SK-N-SH (cell line): ENCODE results near the gene VIPR2. TPM values are rescaled to one million over a fixed set of nuclear protein-coding genes. Genes with fewer than 3 reads are reported as not detected.
A peak's percentile ranks its signal among the peaks of the same experiment; 100 is the strongest.

Experiments used
- CTCF ChIA-PET: fragments of 300-600, 350-600 bp; formaldehyde crosslinking; extraction: SDS; loops from one replicate; lab custom pipeline; 2021; lab: Yijun Ruan, JAX
- POLR2A ChIA-PET: fragments of 350-600 bp; sonication (Branson Sonifier 250); formaldehyde crosslinking; extraction: SDS; loops from one replicate; lab custom pipeline; 2020; ENCODE audit warnings: antibody characterized with exemption, inconsistent platforms; lab: Yijun Ruan, JAX
- DNase-seq: peaks from one replicate; pipeline ENCODE4 v3.0.0; 2012
- H2AFZ ChIP-seq: fragments of 200-600 bp; sonication (generic); 2 replicates; pipeline ENCODE4 v1.8.1; 2016; ENCODE audit warnings: antibody characterized with exemption, mild to moderate bottlenecking, low read depth
- H3F3A ChIP-seq: fragments of 200-600 bp; sonication (generic); replicated peaks from 2 replicates; pipeline ENCODE3; 2016; ENCODE audit warnings: antibody characterized with exemption, mild to moderate bottlenecking; ENCODE audit not compliant: insufficient read depth
- H3K27ac ChIP-seq, 2 experiments: fragments of 200-500 bp in 1 of 2; fragments of 200-600 bp in 1 of 2; sonication (Bioruptor generic) in 1 of 2; sonication (generic), shearing (Covaris generic) in 1 of 2; 2 replicates each; pipeline versions ENCODE4 v1.5.1 to v1.6.1; 2014 to 2016; ENCODE audit warnings: low read depth in 2 of 2, inconsistent platforms in 1 of 2, low read length in 1 of 2, mild to moderate bottlenecking in 1 of 2, mixed read lengths in 1 of 2
- H3K27me3 ChIP-seq: fragments of 200-600 bp; sonication (generic), shearing (Covaris generic); 2 replicates; pipeline ENCODE4 v1.6.1; 2016; ENCODE audit warnings: mixed run types; ENCODE audit not compliant: insufficient read depth
- H3K36me3 ChIP-seq, 2 experiments: fragments of 200-500 bp in 1 of 2; fragments of 200-600 bp in 1 of 2; sonication (Bioruptor generic) in 1 of 2; sonication (generic) in 1 of 2; replicated peaks in 1 of 2; 2 replicates each; pipeline versions ENCODE3 to v1.5.1; 2014 to 2016; ENCODE audit warnings: low read length in 1 of 2, mild to moderate bottlenecking in 1 of 2; ENCODE audit not compliant: insufficient read depth in 2 of 2, control insufficient read depth in 1 of 2
- H3K4me1 ChIP-seq, 2 experiments: fragments of 200-500 bp in 1 of 2; fragments of 200-600 bp in 1 of 2; sonication (Bioruptor generic) in 1 of 2; sonication (generic), shearing (Covaris generic) in 1 of 2; 2 replicates each; pipeline versions ENCODE4 v1.5.1 to v1.6.1; 2014 to 2016; ENCODE audit warnings: low read depth in 1 of 2, low read length in 1 of 2, mixed run types in 1 of 2; ENCODE audit not compliant: insufficient read depth in 2 of 2, control insufficient read depth in 1 of 2
- H3K4me2 ChIP-seq: fragments of 200-600 bp; sonication (generic), shearing (Covaris generic); 2 replicates; pipeline ENCODE4 v1.6.1; 2017; ENCODE audit warnings: mixed run types
- H3K4me3 ChIP-seq, 2 experiments: fragments of 200-500 bp in 1 of 2; fragments of 200-600 bp in 1 of 2; sonication (Bioruptor generic) in 1 of 2; sonication (generic), shearing (Covaris generic) in 1 of 2; 2 replicates each; pipeline versions ENCODE4 v1.5.1 to v1.8.1; 2014 to 2016; ENCODE audit warnings: low read depth in 2 of 2, inconsistent platforms in 1 of 2, low read length in 1 of 2, mild to moderate bottlenecking in 1 of 2, mixed read lengths in 1 of 2, moderate library complexity in 1 of 2
- H3K79me2 ChIP-seq: fragments of 200-600 bp; sonication (generic); 2 replicates; pipeline ENCODE4 v1.8.1; 2017; ENCODE audit warnings: mild to moderate bottlenecking; ENCODE audit not compliant: insufficient read depth
- H3K9ac ChIP-seq: fragments of 200-600 bp; sonication (generic); 2 replicates; pipeline ENCODE4 v1.6.1; 2017; ENCODE audit warnings: mixed run types
- H3K9me2 ChIP-seq: fragments of 200-600 bp; sonication (generic); 2 replicates; pipeline ENCODE4 v1.6.1; 2017; ENCODE audit warnings: mixed run types
- H3K9me3 ChIP-seq: fragments of 200-600 bp; sonication (generic); 2 replicates; pipeline ENCODE4 v1.6.1; 2017; ENCODE audit warnings: mixed run types, mild to moderate bottlenecking, moderate library complexity
- H4K20me1 ChIP-seq: fragments of 200-600 bp; sonication (generic); 2 replicates; pipeline ENCODE4 v1.6.1; 2017; ENCODE audit warnings: mild to moderate bottlenecking, mixed run types; ENCODE audit not compliant: insufficient read depth
- CHD2 ChIP-seq: fragments of 150-350 bp; IDR thresholded peaks from 2 replicates; pipeline ENCODE4 v1.6.1; 2018; ENCODE audit warnings: low read length; ENCODE audit not compliant: partially characterized antibody
- CTCF ChIP-seq: fragments of 200-600 bp; sonication (generic); IDR thresholded peaks from 2 replicates; pipeline ENCODE4 v1.6.1; 2017; ENCODE audit warnings: antibody characterized with exemption, mild to moderate bottlenecking, moderate library complexity
- FOXM1 ChIP-seq: IDR thresholded peaks from 2 replicates; pipeline ENCODE4 v1.4.0; 2012; ENCODE audit warnings: low read depth, mild to moderate bottlenecking
- JUND ChIP-seq: IDR thresholded peaks from 2 replicates; pipeline ENCODE4 v1.4.0; 2012
- MAX ChIP-seq: IDR thresholded peaks from 2 replicates; pipeline ENCODE4 v1.4.0; 2012; ENCODE audit warnings: low read depth
- MEF2A ChIP-seq: IDR thresholded peaks from 2 replicates; pipeline ENCODE4 v1.4.0; 2012; ENCODE audit warnings: low read depth, borderline replicate concordance
- MXI1 ChIP-seq: IDR thresholded peaks from 2 replicates; pipeline ENCODE4 v1.6.1; 2012; ENCODE audit warnings: mild to moderate bottlenecking, low read depth, low read length, improper control_type of control experiment
- NFIC ChIP-seq: IDR thresholded peaks from 2 replicates; pipeline ENCODE4 v1.4.0; 2012; ENCODE audit warnings: borderline replicate concordance
- NRF1 ChIP-seq: IDR thresholded peaks from 2 replicates; pipeline ENCODE4 v1.6.1; 2012; ENCODE audit warnings: low read depth, mild to moderate bottlenecking, low read length
- PBX3 ChIP-seq: IDR thresholded peaks from 2 replicates; pipeline ENCODE4; 2012
- RCOR1 ChIP-seq: fragments of 150-350 bp; IDR thresholded peaks from 2 replicates; pipeline ENCODE4 v1.6.1; 2017; ENCODE audit warnings: antibody characterized with exemption, low read length
- RFX5 ChIP-seq: IDR thresholded peaks from 2 replicates; pipeline ENCODE4 v1.6.1; 2012; ENCODE audit warnings: mild to moderate bottlenecking, improper control_type of control experiment, low read length
- TAF1 ChIP-seq: IDR thresholded peaks from 2 replicates; pipeline ENCODE4 v1.6.1; 2012; ENCODE audit warnings: low read depth, mild to moderate bottlenecking, low read length, moderate library complexity, borderline replicate concordance
- TCF12 ChIP-seq: IDR thresholded peaks from 2 replicates; pipeline ENCODE4 v1.4.0; 2012
- TEAD4 ChIP-seq: IDR thresholded peaks from 2 replicates; pipeline ENCODE4 v1.4.0; 2012; ENCODE audit warnings: mild to moderate bottlenecking, borderline replicate concordance; ENCODE audit not compliant: insufficient read depth
- WGBS: methylation state at CpG from one replicate; pipeline ENCODE4 v1.1.6; 2017; ENCODE audit warnings: low lambda C conversion rate; 5-methylcytosine and 5-hydroxymethylcytosine counted together
- polyA plus RNA-seq, 3 experiments: library from polyadenylated mRNA; depleted of rRNA; stranded (reverse); fragments of >200 nt; gene quantifications; 2 replicates each; pipeline ENCODE4 v1.2.3, GENCODE V29; 2012

The VIPR2 gene
- polyA plus RNA-seq, 1 of the 3 experiments (the other 2 are of a cell fraction) = not detected

- H3K9me2 ChIP-seq = no peaks in the 10 kb centered on the region
- TF ChIP-seq RCOR1 (no peak), JUND (no peak), TAF1 (no peak), PBX3 (no peak), CTCF (no peak), TCF12 (no peak), MXI1 (no peak), RFX5 (no peak), FOXM1 (no peak), CHD2 (no peak), MEF2A (no peak), MAX (no peak), TEAD4 (no peak), NRF1 (no peak), NFIC (no peak)
- peak overlapping the region in 1 of 2 experiments; percentile 44; a peak in 1 of 4 replicates for H3K27ac ChIP-seq
- no peak overlapping the region for H3K9ac ChIP-seq
- H3K4me3 ChIP-seq = no peak overlapping the region
- POLR2A ChIA-PET = no interaction called here
- no peak overlapping the region for H2AFZ ChIP-seq
- H3K36me3 ChIP-seq = no peaks in the 10 kb centered on the region
- peaks cover 0 to 44% of the 10 kb centered on the region in 2 experiments; a peak in 1 of 4 replicates for H3K4me1 ChIP-seq
- DNase-seq = no peak
- H4K20me1 ChIP-seq = no peaks in the 10 kb centered on the region
- WGBS = 51% methylated on average over 22 of the region's 22 CpGs
- CTCF ChIA-PET = interaction anchor here (1.1 to 1.8 kb wide), 3 partner anchors 17 to 68 kb away, joined by 3 to 4 read pairs (median 3); no protein-coding TSS in a partner anchor
- H3F3A ChIP-seq = no peaks in the 10 kb centered on the region
- no peaks in the 10 kb centered on the region for H3K27me3 ChIP-seq
- no peaks in the 10 kb centered on the region for H3K79me2 ChIP-seq
- no peaks in the 10 kb centered on the region for H3K9me3 ChIP-seq
- H3K4me2 ChIP-seq = no peak overlapping the region
These were observed 45.6 kb downstream of the VIPR2 start for GRCh38 chr7:159098811-159099655.
